Tibial nerve (tissue), 4 donors: ENCODE measurements around the gene PHLPP1.

Source experiments
- CTCF ChIP-seq, 5 experiments: fragments of 200-600 bp in 3 of 5; fragments of 450-650 bp in 2 of 5; sonication (generic) in 3 of 5; IDR thresholded peaks; one replicate each; pipeline ENCODE4 v1.5.1; 2016 to 2019; ENCODE audit warnings: antibody characterized with exemption in 5 of 5, mild to moderate bottlenecking in 3 of 5, moderate library complexity in 2 of 5
- EP300 ChIP-seq, 2 donors: sonication (generic); formaldehyde crosslinking; IDR thresholded peaks; one replicate each; pipeline ENCODE4 v1.6.1; 2017; ENCODE audit warnings: antibody characterized with exemption in 2 of 2, mild to moderate bottlenecking in 1 of 2

GRCh38 chr18:62899534-62899933 lies 184.2 kb downstream of the PHLPP1 start:
- TF ChIP-seq CTCF (IDR thresholded peaks at IDR 0.05) (no peak), EP300 (IDR thresholded peaks at IDR 0.05) (no peak)
